ENCODE data around the gene NELFA.

The NELFA gene

GRCh38 chr4:1973661-1974060 lies 35.1 kb downstream of the NELFA start:
- Histone ChIP-seq H3K27me3 (replicated peaks) (no peaks in the 10 kb centered on the region), H3K36me3 (replicated peaks) (peaks cover 16% of the 10 kb centered on the region), H3K27ac (no peak overlapping the region), H3K4me3 (ENCODE audit: low read depth, low read length) (no peak overlapping the region)
- in situ Hi-C loops (cut with HindIII; ENCODE audit: low pct_ligation_motif_present, low sequenced_read_pairs): no loop called here
- TF ChIP-seq CTCF (IDR thresholded peaks at IDR 0.05; ENCODE audit: low read depth, low read length, missing control alignments): no peak
- DNase-seq: no peak

GRCh38 chr4:1973218-1973617 lies 35.6 kb downstream of the NELFA start:
- in situ Hi-C loops (cut with HindIII; ENCODE audit: low pct_ligation_motif_present, low sequenced_read_pairs): no loop called here
- no peak overlapping the region for H3K4me3 ChIP-seq (ENCODE audit: low read depth, low read length)
- H3K27ac ChIP-seq: no peak overlapping the region
- H3K27me3 ChIP-seq (replicated peaks): no peaks in the 10 kb centered on the region
- TF ChIP-seq CTCF (IDR thresholded peaks at IDR 0.05; ENCODE audit: low read depth, low read length, missing control alignments): no peak
- H3K36me3 ChIP-seq (replicated peaks): peaks cover 11% of the 10 kb centered on the region
- DNase-seq: no peak

GRCh38 chr4:1972414-1972813 lies 36.4 kb downstream of the NELFA start:
- DNase-seq: no peak
- Histone ChIP-seq H3K4me3 (ENCODE audit: low read depth, low read length) (no peak overlapping the region), H3K27ac (no peak overlapping the region), H3K36me3 (replicated peaks) (peaks cover 10% of the 10 kb centered on the region), H3K27me3 (replicated peaks) (no peaks in the 10 kb centered on the region)
- in situ Hi-C loops (cut with HindIII; ENCODE audit: low pct_ligation_motif_present, low sequenced_read_pairs): no loop called here
- TF ChIP-seq CTCF (IDR thresholded peaks at IDR 0.05; ENCODE audit: low read depth, low read length, missing control alignments): no peak

GRCh38 chr4:1971456-1972200 lies 37.1 kb downstream of the NELFA start:
- H3K27ac ChIP-seq: no peak overlapping the region
- H3K4me3 ChIP-seq (ENCODE audit: low read depth, low read length): no peak overlapping the region
- peaks cover 10% of the 10 kb centered on the region for H3K36me3 ChIP-seq (replicated peaks)
- H3K27me3 ChIP-seq (replicated peaks): no peaks in the 10 kb centered on the region
- in situ Hi-C loops (cut with HindIII; ENCODE audit: low pct_ligation_motif_present, low sequenced_read_pairs): no loop called here
- no peak for TF ChIP-seq CTCF (IDR thresholded peaks at IDR 0.05; ENCODE audit: low read depth, low read length, missing control alignments)
- no peak for DNase-seq

GRCh38 chr4:1970926-1971325 lies 37.8 kb downstream of the NELFA start:
- no peak overlapping the region for H3K27ac ChIP-seq
- DNase-seq: no peak
- no peak overlapping the region for H3K4me3 ChIP-seq (ENCODE audit: low read depth, low read length)
- TF ChIP-seq CTCF (IDR thresholded peaks at IDR 0.05; ENCODE audit: low read depth, low read length, missing control alignments): no peak
- in situ Hi-C loops (cut with HindIII; ENCODE audit: low pct_ligation_motif_present, low sequenced_read_pairs): no loop called here
- no peaks in the 10 kb centered on the region for H3K27me3 ChIP-seq (replicated peaks)
- H3K36me3 ChIP-seq (replicated peaks): peaks cover 8% of the 10 kb centered on the region

All from brain microvascular endothelial cell (primary cell).